Measurements from ENCODE around the gene INPP5D. TPM values are rescaled to one million over a fixed set of nuclear protein-coding genes. Genes with fewer than 3 reads are reported as not detected.
A peak's percentile ranks its signal among the peaks of the same experiment; 100 is the strongest.

The INPP5D gene
- total RNA-seq, 1 donor from 2014 or later, result 58.5 TPM

- Mint-ChIP-seq H3K4me1 (ENCODE audit: low read depth) (peaks cover 13% of the 10 kb centered on the region), H3K36me3 (ENCODE audit: low read depth) (peaks cover 67% of the 10 kb centered on the region), H3K27me3 (ENCODE audit: low read depth) (no peaks in the 10 kb centered on the region), H3K27ac (no peak overlapping the region), H3K4me3 (ENCODE audit: low read depth) (no peak overlapping the region), H3K9me3 (no peaks in the 10 kb centered on the region)
- no peak for DNase-seq (ENCODE audit: low spot score)
- intact Hi-C loops (cut with micrococcal nuclease), result no loop called here
These were observed 65.4 kb downstream of the INPP5D start for GRCh38 chr2:233125455-233126065.

- H3K36me3 Mint-ChIP-seq (ENCODE audit: low read depth), result peaks cover 76% of the 10 kb centered on the region
- intact Hi-C loops (cut with micrococcal nuclease), result no loop called here
- DNase-seq (ENCODE audit: low spot score), result no peak
- no peak overlapping the region for H3K4me3 Mint-ChIP-seq (ENCODE audit: low read depth)
- peak overlapping the region; percentile 33 for H3K27ac Mint-ChIP-seq
- peaks cover 12% of the 10 kb centered on the region for H3K9me3 Mint-ChIP-seq
- peaks cover 14% of the 10 kb centered on the region for H3K4me1 Mint-ChIP-seq (ENCODE audit: low read depth)
- H3K27me3 Mint-ChIP-seq (ENCODE audit: low read depth), result no peaks in the 10 kb centered on the region
These were observed 69.3 kb downstream of the INPP5D start for GRCh38 chr2:233129351-233129978.

- Mint-ChIP-seq H3K36me3 (ENCODE audit: low read depth) (peaks cover 79% of the 10 kb centered on the region), H3K27me3 (ENCODE audit: low read depth) (no peaks in the 10 kb centered on the region), H3K9me3 (peaks cover 16% of the 10 kb centered on the region), H3K27ac (peak overlapping the region; percentile 42), H3K4me1 (ENCODE audit: low read depth) (peaks cover 14% of the 10 kb centered on the region), H3K4me3 (ENCODE audit: low read depth) (no peak overlapping the region)
- no peak for DNase-seq (ENCODE audit: low spot score)
- intact Hi-C loops (cut with micrococcal nuclease), result no loop called here
These were observed 69.9 kb downstream of the INPP5D start for GRCh38 chr2:233130024-233130423.

GRCh38 chr2:233130481-233131020 lies 70.4 kb downstream of the INPP5D start:
- Mint-ChIP-seq H3K27ac (peak overlapping the region; percentile 42), H3K27me3 (ENCODE audit: low read depth) (no peaks in the 10 kb centered on the region), H3K4me1 (ENCODE audit: low read depth) (peaks cover 14% of the 10 kb centered on the region), H3K36me3 (ENCODE audit: low read depth) (peaks cover 83% of the 10 kb centered on the region), H3K9me3 (peaks cover 16% of the 10 kb centered on the region), H3K4me3 (ENCODE audit: low read depth) (no peak overlapping the region)
- DNase-seq (ENCODE audit: low spot score), result no peak
- intact Hi-C loops (cut with micrococcal nuclease), result no loop called here

- Mint-ChIP-seq H3K27me3 (ENCODE audit: low read depth) (no peaks in the 10 kb centered on the region), H3K36me3 (ENCODE audit: low read depth) (peaks cover 85% of the 10 kb centered on the region), H3K4me1 (ENCODE audit: low read depth) (peaks cover 18% of the 10 kb centered on the region), H3K4me3 (ENCODE audit: low read depth) (no peak overlapping the region), H3K27ac (no peak overlapping the region), H3K9me3 (peaks cover 16% of the 10 kb centered on the region)
- intact Hi-C loops (cut with micrococcal nuclease), result no loop called here
- DNase-seq (ENCODE audit: low spot score), result no peak
These were observed 72.0 kb downstream of the INPP5D start for GRCh38 chr2:233131936-233132720.

- no peak overlapping the region for H3K4me3 Mint-ChIP-seq (ENCODE audit: low read depth)
- DNase-seq (ENCODE audit: low spot score), result no peak
- no peaks in the 10 kb centered on the region for H3K27me3 Mint-ChIP-seq (ENCODE audit: low read depth)
- intact Hi-C loops (cut with micrococcal nuclease), result no loop called here
- peaks cover 16% of the 10 kb centered on the region for H3K9me3 Mint-ChIP-seq
- peaks cover 18% of the 10 kb centered on the region for H3K4me1 Mint-ChIP-seq (ENCODE audit: low read depth)
- no peak overlapping the region for H3K27ac Mint-ChIP-seq
- peaks cover 76% of the 10 kb centered on the region for H3K36me3 Mint-ChIP-seq (ENCODE audit: low read depth)
These were observed 73.1 kb downstream of the INPP5D start for GRCh38 chr2:233133239-233133638.

GRCh38 chr2:233135421-233135820 lies 75.3 kb downstream of the INPP5D start:
- H3K4me1 Mint-ChIP-seq (ENCODE audit: low read depth), result peaks cover 11% of the 10 kb centered on the region
- intact Hi-C loops (cut with micrococcal nuclease), result no loop called here
- peaks cover 77% of the 10 kb centered on the region for H3K36me3 Mint-ChIP-seq (ENCODE audit: low read depth)
- H3K27me3 Mint-ChIP-seq (ENCODE audit: low read depth), result no peaks in the 10 kb centered on the region
- no peak overlapping the region for H3K27ac Mint-ChIP-seq
- DNase-seq (ENCODE audit: low spot score), result no peak
- H3K4me3 Mint-ChIP-seq (ENCODE audit: low read depth), result no peak overlapping the region
- H3K9me3 Mint-ChIP-seq, result peaks cover 16% of the 10 kb centered on the region

GRCh38 chr2:233137040-233137439 lies 76.9 kb downstream of the INPP5D start:
- H3K9me3 Mint-ChIP-seq, result peaks cover 16% of the 10 kb centered on the region
- intact Hi-C loops (cut with micrococcal nuclease), result no loop called here
- peaks cover 81% of the 10 kb centered on the region for H3K36me3 Mint-ChIP-seq (ENCODE audit: low read depth)
- no peak overlapping the region for H3K27ac Mint-ChIP-seq
- H3K4me3 Mint-ChIP-seq (ENCODE audit: low read depth), result no peak overlapping the region
- no peak for DNase-seq (ENCODE audit: low spot score)
- H3K4me1 Mint-ChIP-seq (ENCODE audit: low read depth), result peaks cover 19% of the 10 kb centered on the region
- H3K27me3 Mint-ChIP-seq (ENCODE audit: low read depth), result no peaks in the 10 kb centered on the region

- H3K27me3 Mint-ChIP-seq (ENCODE audit: low read depth), result no peaks in the 10 kb centered on the region
- intact Hi-C loops (cut with micrococcal nuclease), result no loop called here
- peaks cover 33% of the 10 kb centered on the region for H3K4me1 Mint-ChIP-seq (ENCODE audit: low read depth)
- no peak for DNase-seq (ENCODE audit: low spot score)
- no peaks in the 10 kb centered on the region for H3K9me3 Mint-ChIP-seq
- peaks cover 79% of the 10 kb centered on the region for H3K36me3 Mint-ChIP-seq (ENCODE audit: low read depth)
- no peak overlapping the region for H3K4me3 Mint-ChIP-seq (ENCODE audit: low read depth)
- no peak overlapping the region for H3K27ac Mint-ChIP-seq
These were observed 80.0 kb downstream of the INPP5D start for GRCh38 chr2:233140077-233140585.

GRCh38 chr2:233140978-233141377 lies 80.8 kb downstream of the INPP5D start:
- no peak overlapping the region for H3K4me3 Mint-ChIP-seq (ENCODE audit: low read depth)
- no peak for DNase-seq (ENCODE audit: low spot score)
- no peaks in the 10 kb centered on the region for H3K9me3 Mint-ChIP-seq
- no peaks in the 10 kb centered on the region for H3K27me3 Mint-ChIP-seq (ENCODE audit: low read depth)
- intact Hi-C loops (cut with micrococcal nuclease), result no loop called here
- H3K27ac Mint-ChIP-seq, result no peak overlapping the region
- H3K36me3 Mint-ChIP-seq (ENCODE audit: low read depth), result peaks cover 79% of the 10 kb centered on the region
- peaks cover 33% of the 10 kb centered on the region for H3K4me1 Mint-ChIP-seq (ENCODE audit: low read depth)

- Mint-ChIP-seq H3K4me3 (ENCODE audit: low read depth) (no peak overlapping the region), H3K9me3 (no peaks in the 10 kb centered on the region), H3K27me3 (ENCODE audit: low read depth) (no peaks in the 10 kb centered on the region), H3K27ac (peak overlapping the region; percentile 71), H3K36me3 (ENCODE audit: low read depth) (peaks cover 78% of the 10 kb centered on the region), H3K4me1 (ENCODE audit: low read depth) (peaks cover 28% of the 10 kb centered on the region)
- intact Hi-C loops (cut with micrococcal nuclease), result no loop called here
- no peak for DNase-seq (ENCODE audit: low spot score)
These were observed 81.8 kb downstream of the INPP5D start for GRCh38 chr2:233141901-233142300.

GRCh38 chr2:233142355-233142897 lies 82.3 kb downstream of the INPP5D start:
- Mint-ChIP-seq H3K27me3 (ENCODE audit: low read depth) (no peaks in the 10 kb centered on the region), H3K27ac (peak overlapping the region; percentile 71), H3K4me3 (ENCODE audit: low read depth) (no peak overlapping the region), H3K36me3 (ENCODE audit: low read depth) (peaks cover 81% of the 10 kb centered on the region), H3K4me1 (ENCODE audit: low read depth) (peaks cover 28% of the 10 kb centered on the region), H3K9me3 (no peaks in the 10 kb centered on the region)
- intact Hi-C loops (cut with micrococcal nuclease), result no loop called here
- peak; percentile 27 for DNase-seq (ENCODE audit: low spot score)

Measured in activated T-helper 2 cell treated with anti-CD3 and anti-CD28 coated beads, Interferon-gamma antibody, Interleukin-2, Interleukin-4, amounts not matched to agents 10 μg/mL and 5 μg/mL and 100 μg/mL, durations not matched to agents 14 hours and 24 hours and 36 hours (primary cell).